Caco-2 (cell line): ENCODE data around the gene SHC1. TPM values are rescaled to one million over a fixed set of nuclear protein-coding genes. Genes with fewer than 3 reads are reported as not detected.

ENCODE experiments used
- BruUV-seq: library from RNA; stranded (reverse); fragments of 400-500 nt; replicated peaks from 2 replicates; lab custom pipeline; 2021; lab: Mats Ljungman, UMichigan
- CTCF ChIA-PET: fragments of 300-600 bp; sonication (Branson Sonifier 250); formaldehyde crosslinking; loops from one replicate; lab custom pipeline; 2022; ENCODE audit warnings: antibody characterized with exemption; lab: Charles Lee
- POLR2A ChIA-PET: fragments of 300-600 bp; sonication (Branson Sonifier 250); formaldehyde crosslinking; loops from one replicate; lab custom pipeline; 2022; ENCODE audit warnings: antibody characterized with exemption; lab: Charles Lee
- DNase-seq, 2 experiments: peaks; one replicate each; pipeline versions ENCODE4 v3.0.0 to v3.0.0-alpha.2; 2020 to 2022
- H3K27me3 ChIP-seq: replicated peaks from 2 replicates; pipeline ENCODE4 v1.6.0; 2011; ENCODE audit warnings: low read length; ENCODE audit not compliant: control insufficient read depth, insufficient read depth
- H3K36me3 ChIP-seq: 2 replicates; pipeline ENCODE4 v1.5.1; 2011; ENCODE audit warnings: low read length; ENCODE audit not compliant: control insufficient read depth, insufficient read depth
- H3K4me1 ChIP-seq: fragments of 250-450 bp; sonication (Bioruptor Pico); 2 replicates; pipeline ENCODE4 v1.5.1; 2020; ENCODE audit warnings: mild to moderate bottlenecking
- H3K4me3 ChIP-seq: 2 replicates; pipeline ENCODE4 v1.5.1; 2011; ENCODE audit warnings: low read depth, mild to moderate bottlenecking, control low read depth, low read length
- H3K9me3 ChIP-seq: fragments of 250-450 bp; sonication (Bioruptor Pico); 2 replicates; pipeline ENCODE4 v1.5.1; 2020; ENCODE audit warnings: mild to moderate bottlenecking, moderate library complexity
- H3K27ac Mint-ChIP-seq: one replicate; pipeline ENCODE4 v1.8.0; 2022; ENCODE audit warnings: mixed read lengths; ENCODE audit not compliant: unreplicated experiment
- H3K27me3 Mint-ChIP-seq: one replicate; pipeline ENCODE4 v1.8.0; 2022; ENCODE audit warnings: mixed read lengths; ENCODE audit not compliant: insufficient read depth, unreplicated experiment
- H3K36me3 Mint-ChIP-seq: one replicate; pipeline ENCODE4 v1.8.0; 2022; ENCODE audit warnings: mild to moderate bottlenecking, mixed read lengths; ENCODE audit not compliant: insufficient read depth, unreplicated experiment
- H3K4me1 Mint-ChIP-seq: one replicate; pipeline ENCODE4 v1.8.0; 2022; ENCODE audit warnings: low read depth, mixed read lengths; ENCODE audit not compliant: unreplicated experiment
- H3K4me3 Mint-ChIP-seq: one replicate; pipeline ENCODE4 v1.8.0; 2022; ENCODE audit warnings: mild to moderate bottlenecking, moderate library complexity, mixed read lengths; ENCODE audit not compliant: unreplicated experiment
- H3K9me3 Mint-ChIP-seq: one replicate; pipeline ENCODE4 v1.8.0; 2022; ENCODE audit warnings: mixed read lengths; ENCODE audit not compliant: unreplicated experiment
- CTCF ChIP-seq, 2 experiments: fragments of 200-600 bp in 1 of 2; IDR thresholded peaks; 1 replicate in 1 of 2; 2 replicates in 1 of 2; pipeline versions ENCODE4 v1.5.1 to v1.8.0; 2011 to 2022; ENCODE audit warnings: antibody characterized with exemption in 1 of 2, control low read depth in 1 of 2, inconsistent platforms in 1 of 2, low read depth in 1 of 2, low read length in 1 of 2, mild to moderate bottlenecking in 1 of 2, moderate library complexity in 1 of 2; ENCODE audit not compliant: insufficient read depth in 1 of 2, severe bottlenecking in 1 of 2, unreplicated experiment in 1 of 2
- intact Hi-C: fragments of 100-400 bp; cut with micrococcal nuclease; formaldehyde crosslinking; loops from one replicate; pipeline ENCODE4 v1.10.0; 2022; ENCODE audit not compliant: unreplicated experiment
- total RNA-seq: library from RNA; stranded (reverse); gene quantifications from 2 replicates; pipeline ENCODE4 v1.2.3, GENCODE V29; 2022

SHC1 gene
- total RNA-seq, 1 experiment from 2014 or later = 59.6 TPM

DNA sequence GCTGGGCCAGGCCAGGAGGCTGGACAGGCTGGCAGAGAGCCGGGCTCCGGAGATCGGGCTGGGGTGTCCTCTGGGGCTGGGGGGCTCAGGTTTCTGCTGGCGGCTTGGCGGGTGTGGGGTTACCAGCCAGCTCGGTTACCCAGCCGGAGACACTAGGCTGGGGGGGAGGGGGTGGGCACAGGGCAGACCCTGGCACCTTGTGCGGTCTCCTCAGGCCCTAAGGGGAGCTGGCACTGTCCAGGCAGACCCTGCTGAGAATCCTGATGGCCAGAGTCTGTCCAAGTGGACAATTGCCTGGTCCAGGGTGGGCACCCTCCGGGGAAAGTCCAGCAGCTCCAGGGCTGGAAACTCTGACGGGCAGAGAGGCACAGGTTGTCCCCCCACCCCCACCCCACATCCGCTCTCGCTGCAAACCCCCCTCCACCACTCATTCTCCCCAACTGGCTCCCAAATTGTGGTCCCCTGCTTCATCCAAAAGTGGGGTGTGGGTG, 38.7 kb upstream of the SHC1 start:
- H3K9me3 Mint-ChIP-seq = no peaks in the 10 kb centered on the region
- H3K4me1 Mint-ChIP-seq = peaks cover 25% of the 10 kb centered on the region
- Histone ChIP-seq H3K36me3 (peaks cover 4% of the 10 kb centered on the region), H3K27me3 (no peaks in the 10 kb centered on the region), H3K4me3 (no peak overlapping the region), H3K9me3 (no peaks in the 10 kb centered on the region), H3K4me1 (peaks cover 53% of the 10 kb centered on the region)
- peak overlapping the region; percentile 50 for H3K4me3 Mint-ChIP-seq
- POLR2A ChIA-PET = no interaction called here
- H3K27me3 Mint-ChIP-seq = no peaks in the 10 kb centered on the region
- CTCF ChIA-PET = interaction anchor here (0.6 to 2.3 kb wide), 3 partner anchors 8 to 21 kb away, joined by 4 to 10 read pairs (median 6); no protein-coding TSS in a partner anchor
- H3K27ac Mint-ChIP-seq = peak overlapping the region; percentile 45
- H3K36me3 Mint-ChIP-seq = peaks cover 35% of the 10 kb centered on the region
- no peak for DNase-seq
- BruUV-seq = no TSS peak
- TF ChIP-seq CTCF (IDR thresholded peaks at IDR 0.05; ENCODE audit: insufficient read depth in 1 of 2, low read depth in 1 of 2, low read length in 1 of 2, severe bottlenecking in 1 of 2, unreplicated experiment in 1 of 2) = no peak
- intact Hi-C loops = no loop called here

- Histone ChIP-seq H3K4me3 (no peak overlapping the region), H3K36me3 (peaks cover 4% of the 10 kb centered on the region), H3K4me1 (peaks cover 55% of the 10 kb centered on the region), H3K9me3 (no peaks in the 10 kb centered on the region), H3K27me3 (no peaks in the 10 kb centered on the region)
- TF ChIP-seq CTCF (IDR thresholded peaks at IDR 0.05; ENCODE audit: insufficient read depth in 1 of 2, low read depth in 1 of 2, low read length in 1 of 2, severe bottlenecking in 1 of 2, unreplicated experiment in 1 of 2) = no peak
- CTCF ChIA-PET = interaction anchor here (0.5 to 2.3 kb wide), 4 partner anchors 9 to 454 kb away, joined by 3 to 10 read pairs (median 5); no protein-coding TSS in a partner anchor
- H3K36me3 Mint-ChIP-seq = peaks cover 38% of the 10 kb centered on the region
- no peak for DNase-seq
- POLR2A ChIA-PET = interaction anchor here (1.0 kb wide), 1 partner anchor 9 kb away, joined by 4 read pairs; no protein-coding TSS in a partner anchor
- BruUV-seq = no TSS peak
- intact Hi-C loops = no loop called here
- H3K27me3 Mint-ChIP-seq = no peaks in the 10 kb centered on the region
- no peaks in the 10 kb centered on the region for H3K9me3 Mint-ChIP-seq
- peak overlapping the region; percentile 43 for H3K27ac Mint-ChIP-seq
- peak overlapping the region; percentile 50 for H3K4me3 Mint-ChIP-seq
- peaks cover 25% of the 10 kb centered on the region for H3K4me1 Mint-ChIP-seq
Observed at GRCh38 chr1:155008015-155008941, 37.7 kb upstream of the SHC1 start.

- no peaks in the 10 kb centered on the region for H3K9me3 ChIP-seq
- DNase-seq = no peak
- H3K4me1 Mint-ChIP-seq = peaks cover 25% of the 10 kb centered on the region
- ChIA-PET CTCF (interaction anchor here (0.5 to 2.3 kb wide), 5 partner anchors 8 to 453 kb away, joined by 3 to 18 read pairs (median 6); no protein-coding TSS in a partner anchor), POLR2A (interaction anchor here (1.2 kb wide), 1 partner anchor 10 kb away, joined by 4 read pairs; no protein-coding TSS in a partner anchor)
- intact Hi-C loops = no loop called here
- peaks cover 4% of the 10 kb centered on the region for H3K36me3 ChIP-seq
- H3K27me3 Mint-ChIP-seq = no peaks in the 10 kb centered on the region
- no peaks in the 10 kb centered on the region for H3K27me3 ChIP-seq
- BruUV-seq = no TSS peak
- H3K9me3 Mint-ChIP-seq = no peaks in the 10 kb centered on the region
- H3K36me3 Mint-ChIP-seq = peaks cover 28% of the 10 kb centered on the region
- H3K4me3 ChIP-seq = no peak overlapping the region
- no peak overlapping the region for H3K27ac Mint-ChIP-seq
- H3K4me3 Mint-ChIP-seq = peak overlapping the region; percentile 3
- H3K4me1 ChIP-seq = peaks cover 55% of the 10 kb centered on the region
- TF ChIP-seq CTCF (IDR thresholded peaks at IDR 0.05; ENCODE audit: insufficient read depth in 1 of 2, low read depth in 1 of 2, low read length in 1 of 2, severe bottlenecking in 1 of 2, unreplicated experiment in 1 of 2) = no peak
Observed at GRCh38 chr1:155007251-155007828, 36.8 kb upstream of the SHC1 start.
